OCI-LY3 (cell line): Measurements from ENCODE around the gene HIPK1.

Experiments
- EZH2phosphoT487 ChIP-seq: fragments of 200-600 bp; shearing (Covaris generic); IDR thresholded peaks from 2 replicates; pipeline ENCODE4 v1.6.1; 2018; ENCODE audit warnings: antibody characterized with exemption, mixed run types, low read depth
- TF ChIP-seq, protein P1 (sequence below): fragments of 200-600, 300-600 bp; sonication (generic); IDR thresholded peaks from 2 replicates; pipeline ENCODE4 v1.5.1; 2014; ENCODE audit warnings: antibody characterized with exemption, low read length, low read depth

DNA sequence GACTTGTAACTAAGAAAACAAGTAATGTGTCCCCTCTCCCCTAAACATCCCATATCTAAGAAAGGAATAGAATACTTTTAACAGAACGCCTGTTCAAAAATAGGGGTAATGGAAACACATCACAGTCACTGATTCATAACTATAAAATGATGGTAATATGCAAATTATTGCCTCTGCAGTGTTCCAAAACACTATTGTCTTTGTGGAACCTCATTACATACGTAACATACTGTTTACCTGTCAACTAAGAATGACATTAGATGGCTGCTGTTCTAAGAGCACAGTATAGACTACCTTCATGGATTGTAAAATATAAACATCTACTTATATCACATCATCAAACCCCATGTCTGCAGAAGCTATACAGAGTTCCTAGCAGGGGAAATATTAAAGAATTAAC is 38.3 kb upstream of the HIPK1 start:
- TF ChIP-seq, protein P1, sequence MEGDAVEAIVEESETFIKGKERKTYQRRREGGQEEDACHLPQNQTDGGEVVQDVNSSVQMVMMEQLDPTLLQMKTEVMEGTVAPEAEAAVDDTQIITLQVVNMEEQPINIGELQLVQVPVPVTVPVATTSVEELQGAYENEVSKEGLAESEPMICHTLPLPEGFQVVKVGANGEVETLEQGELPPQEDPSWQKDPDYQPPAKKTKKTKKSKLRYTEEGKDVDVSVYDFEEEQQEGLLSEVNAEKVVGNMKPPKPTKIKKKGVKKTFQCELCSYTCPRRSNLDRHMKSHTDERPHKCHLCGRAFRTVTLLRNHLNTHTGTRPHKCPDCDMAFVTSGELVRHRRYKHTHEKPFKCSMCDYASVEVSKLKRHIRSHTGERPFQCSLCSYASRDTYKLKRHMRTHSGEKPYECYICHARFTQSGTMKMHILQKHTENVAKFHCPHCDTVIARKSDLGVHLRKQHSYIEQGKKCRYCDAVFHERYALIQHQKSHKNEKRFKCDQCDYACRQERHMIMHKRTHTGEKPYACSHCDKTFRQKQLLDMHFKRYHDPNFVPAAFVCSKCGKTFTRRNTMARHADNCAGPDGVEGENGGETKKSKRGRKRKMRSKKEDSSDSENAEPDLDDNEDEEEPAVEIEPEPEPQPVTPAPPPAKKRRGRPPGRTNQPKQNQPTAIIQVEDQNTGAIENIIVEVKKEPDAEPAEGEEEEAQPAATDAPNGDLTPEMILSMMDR, result no peak
- no peak for TF ChIP-seq EZH2phosphoT487
